Tongue (tissue), 2 donors: ENCODE measurements around the gene ERFL. TPM values are rescaled to one million over a fixed set of nuclear protein-coding genes. Genes with fewer than 3 reads are reported as not detected.

Experiments used
- DNase-seq: peaks from one replicate; pipeline ENCODE4 v3.0.0-alpha.2; 2015
- total RNA-seq: library from RNA; depleted of rRNA; stranded (reverse); fragments of >200 nt; gene quantifications from one replicate; pipeline ENCODE4 v1.2.3, GENCODE V29; 2014

ERFL gene
- total RNA-seq, 1 donor from 2014 or later: not detected

GRCh38 chr19:41913538-41914423, 14.5 kb downstream of the ERFL start:
- DNase-seq: no peak

GRCh38 chr19:41912899-41913537, 15.2 kb downstream of the ERFL start:
- DNase-seq: no peak

GRCh38 chr19:41911889-41912731, 16.1 kb downstream of the ERFL start:
- DNase-seq: no peak

- DNase-seq: no peak
These were observed 17.0 kb downstream of the ERFL start for GRCh38 chr19:41910992-41911888.

GRCh38 chr19:41910240-41910991, 17.8 kb downstream of the ERFL start:
- DNase-seq: no peak

- DNase-seq: no peak
These were observed 18.5 kb downstream of the ERFL start for GRCh38 chr19:41909706-41910105.

GRCh38 chr19:41908724-41909464, 19.4 kb downstream of the ERFL start:
- DNase-seq: no peak

GRCh38 chr19:41907994-41908615, 20.1 kb downstream of the ERFL start:
- DNase-seq: no peak

GRCh38 chr19:41906916-41907680, 21.2 kb downstream of the ERFL start:
- no peak for DNase-seq

- DNase-seq: no peak
These were observed 22.0 kb downstream of the ERFL start for GRCh38 chr19:41906271-41906670.

GRCh38 chr19:41905273-41906002, 22.8 kb downstream of the ERFL start:
- DNase-seq: no peak

- DNase-seq: no peak
These were observed 24.0 kb downstream of the ERFL start for GRCh38 chr19:41904118-41904870.

GRCh38 chr19:41903193-41903953, 24.9 kb downstream of the ERFL start:
- no peak for DNase-seq

- no peak for DNase-seq
These were observed 25.7 kb downstream of the ERFL start for GRCh38 chr19:41902594-41902993.

- DNase-seq: no peak
These were observed 26.4 kb downstream of the ERFL start for GRCh38 chr19:41901707-41902360.

- no peak for DNase-seq
These were observed 30.0 kb downstream of the ERFL start for GRCh38 chr19:41898235-41898634.
